Measurements from ENCODE around the gene MLLT10.

MLLT10 gene

DNA sequence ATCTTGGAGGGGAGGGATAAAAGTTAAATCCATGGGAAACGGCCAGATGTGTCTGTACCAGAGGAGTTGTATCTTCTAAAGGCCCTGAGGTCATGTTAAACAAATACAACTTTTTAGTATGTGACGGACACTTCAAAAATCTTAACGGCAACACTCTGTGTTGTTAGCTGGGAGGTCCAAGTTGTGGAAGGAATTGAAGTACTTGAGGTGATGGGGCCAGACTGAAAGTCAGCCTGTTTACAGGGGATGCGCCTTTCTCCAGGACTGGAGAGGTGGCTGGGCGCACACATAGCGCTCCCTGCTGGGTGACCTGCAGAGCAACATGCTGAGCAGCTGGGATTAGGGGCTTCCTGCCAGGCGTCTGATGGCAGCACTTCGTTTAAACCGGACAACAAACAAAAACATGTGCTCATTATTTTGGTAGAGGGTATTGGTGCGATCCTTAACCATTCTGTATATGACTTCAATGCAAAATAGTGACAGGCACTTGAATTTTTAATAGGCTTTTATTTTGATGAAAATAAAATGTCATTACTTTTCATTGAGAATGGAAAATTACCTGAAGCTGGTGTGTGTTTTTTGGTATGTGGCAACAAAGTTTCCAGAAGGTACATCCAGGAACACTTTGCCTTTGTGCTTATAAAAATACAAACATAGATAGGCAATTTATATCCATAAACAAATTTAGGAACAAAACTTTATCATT lies 198.2 kb downstream of the MLLT10 start:
- no peak overlapping the region for H3K27ac ChIP-seq (ENCODE audit: low read length)
- ATAC-seq (ENCODE audit: insufficient read depth, low read depth) (peak; percentile 91), DNase-seq (peak; percentile 60)
- H3K36me3 ChIP-seq (ENCODE audit: insufficient read depth, low read length), result peaks cover 90% of the 10 kb centered on the region
- H3K4me2 ChIP-seq (ENCODE audit: insufficient read depth, low read length), result no peak overlapping the region
- no peak overlapping the region for H2AFZ ChIP-seq (ENCODE audit: low read depth, low read length)
- TF ChIP-seq, protein P1, sequence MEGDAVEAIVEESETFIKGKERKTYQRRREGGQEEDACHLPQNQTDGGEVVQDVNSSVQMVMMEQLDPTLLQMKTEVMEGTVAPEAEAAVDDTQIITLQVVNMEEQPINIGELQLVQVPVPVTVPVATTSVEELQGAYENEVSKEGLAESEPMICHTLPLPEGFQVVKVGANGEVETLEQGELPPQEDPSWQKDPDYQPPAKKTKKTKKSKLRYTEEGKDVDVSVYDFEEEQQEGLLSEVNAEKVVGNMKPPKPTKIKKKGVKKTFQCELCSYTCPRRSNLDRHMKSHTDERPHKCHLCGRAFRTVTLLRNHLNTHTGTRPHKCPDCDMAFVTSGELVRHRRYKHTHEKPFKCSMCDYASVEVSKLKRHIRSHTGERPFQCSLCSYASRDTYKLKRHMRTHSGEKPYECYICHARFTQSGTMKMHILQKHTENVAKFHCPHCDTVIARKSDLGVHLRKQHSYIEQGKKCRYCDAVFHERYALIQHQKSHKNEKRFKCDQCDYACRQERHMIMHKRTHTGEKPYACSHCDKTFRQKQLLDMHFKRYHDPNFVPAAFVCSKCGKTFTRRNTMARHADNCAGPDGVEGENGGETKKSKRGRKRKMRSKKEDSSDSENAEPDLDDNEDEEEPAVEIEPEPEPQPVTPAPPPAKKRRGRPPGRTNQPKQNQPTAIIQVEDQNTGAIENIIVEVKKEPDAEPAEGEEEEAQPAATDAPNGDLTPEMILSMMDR (IDR thresholded peaks at IDR 0.05; ENCODE audit: borderline replicate concordance, extremely low read depth, low read length, poor library complexity, severe bottlenecking), result peak; percentile 84
- TF ChIP-seq EZH2 (IDR thresholded peaks at IDR 0.05; ENCODE audit: borderline replicate concordance, low read depth, low read length, severe bottlenecking), result no peak
- H3K9ac ChIP-seq (ENCODE audit: low read depth, low read length), result no peak overlapping the region
- no peaks in the 10 kb centered on the region for H3K27me3 ChIP-seq (ENCODE audit: insufficient read depth, low read length, poor library complexity)
- peaks cover 9% of the 10 kb centered on the region; the same call in 1 of the 2 replicates for H4K20me1 ChIP-seq (ENCODE audit: insufficient read depth, low read length)
- no peaks in the 10 kb centered on the region for H3K79me2 ChIP-seq (ENCODE audit: insufficient read depth, low read length)
- H3K4me1 ChIP-seq (ENCODE audit: insufficient read depth, low read length), result peaks cover 3% of the 10 kb centered on the region; the same call in 1 of the 2 replicates
- H3K9me3 ChIP-seq (ENCODE audit: insufficient read depth, low read length, severe bottlenecking), result no peaks in the 10 kb centered on the region
- H3K4me3 ChIP-seq (ENCODE audit: low read depth in 1 of 2, low read length in 2 of 2), result no peak overlapping the region

DNA sequence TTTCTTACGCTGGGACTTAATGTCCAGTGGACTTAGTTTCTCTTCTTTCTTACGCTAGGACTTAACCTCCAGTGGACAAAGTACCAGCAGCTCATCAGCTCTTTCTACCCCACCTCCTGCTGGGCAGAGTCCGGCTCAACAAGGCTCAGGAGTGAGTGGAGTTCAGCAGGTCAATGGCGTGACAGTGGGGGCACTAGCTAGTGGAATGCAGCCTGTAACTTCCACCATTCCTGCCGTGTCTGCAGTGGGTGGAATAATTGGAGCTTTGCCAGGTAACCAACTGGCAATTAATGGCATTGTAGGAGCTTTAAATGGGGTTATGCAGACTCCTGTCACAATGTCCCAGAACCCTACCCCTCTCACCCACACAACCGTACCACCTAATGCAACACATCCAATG lies 199.7 kb downstream of the MLLT10 start:
- H3K79me2 ChIP-seq (ENCODE audit: insufficient read depth, low read length), result no peaks in the 10 kb centered on the region
- H3K9ac ChIP-seq (ENCODE audit: low read depth, low read length), result no peak overlapping the region
- H3K27ac ChIP-seq (ENCODE audit: low read length), result no peak overlapping the region
- no peak for TF ChIP-seq EZH2 (IDR thresholded peaks at IDR 0.05; ENCODE audit: borderline replicate concordance, low read depth, low read length, severe bottlenecking)
- TF ChIP-seq, protein P1 (IDR thresholded peaks at IDR 0.05; ENCODE audit: borderline replicate concordance, extremely low read depth, low read length, poor library complexity, severe bottlenecking), result no peak
- H4K20me1 ChIP-seq (ENCODE audit: insufficient read depth, low read length), result peaks cover 9% of the 10 kb centered on the region; the same call in 1 of the 2 replicates
- H3K9me3 ChIP-seq (ENCODE audit: insufficient read depth, low read length, severe bottlenecking), result no peaks in the 10 kb centered on the region
- ATAC-seq (ENCODE audit: insufficient read depth, low read depth) (no peak), DNase-seq (no peak)
- no peak overlapping the region for H3K4me2 ChIP-seq (ENCODE audit: insufficient read depth, low read length)
- H2AFZ ChIP-seq (ENCODE audit: low read depth, low read length), result no peak overlapping the region
- H3K4me3 ChIP-seq (ENCODE audit: low read depth in 1 of 2, low read length in 2 of 2), result no peak overlapping the region
- peaks cover 91% of the 10 kb centered on the region for H3K36me3 ChIP-seq (ENCODE audit: insufficient read depth, low read length)
- no peaks in the 10 kb centered on the region for H3K27me3 ChIP-seq (ENCODE audit: insufficient read depth, low read length, poor library complexity)
- H3K4me1 ChIP-seq (ENCODE audit: insufficient read depth, low read length), result peaks cover 3% of the 10 kb centered on the region; the same call in 1 of the 2 replicates

DNA sequence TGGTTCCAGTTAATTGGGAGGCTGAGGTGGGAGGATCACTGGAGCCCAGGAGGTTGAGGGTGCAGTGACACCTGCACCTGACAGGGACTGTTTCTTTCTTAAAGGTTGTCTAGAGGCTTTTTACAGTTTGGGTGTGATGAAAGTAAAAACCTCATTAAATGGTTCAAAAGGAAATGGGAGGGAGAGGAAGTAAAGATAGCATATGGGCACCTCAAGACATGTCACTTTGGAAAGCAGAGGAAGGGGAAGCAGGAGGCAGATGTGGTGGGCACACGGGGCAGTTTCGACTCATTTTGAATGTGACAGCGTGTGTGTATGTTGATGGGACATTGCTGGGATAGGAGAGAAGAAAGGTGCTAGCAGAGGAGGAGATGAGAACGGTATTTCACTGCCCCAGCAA lies 203.1 kb downstream of the MLLT10 start:
- DNase-seq, result no peak
- H2AFZ ChIP-seq (ENCODE audit: low read depth, low read length), result no peak overlapping the region
- H3K79me2 ChIP-seq (ENCODE audit: insufficient read depth, low read length), result no peaks in the 10 kb centered on the region
- ATAC-seq (ENCODE audit: insufficient read depth, low read depth), result peak; percentile 39; the same call in 1 of the 3 replicates
- H3K9ac ChIP-seq (ENCODE audit: low read depth, low read length), result no peak overlapping the region
- H3K4me3 ChIP-seq (ENCODE audit: low read depth in 1 of 2, low read length in 2 of 2), result no peak overlapping the region
- no peak overlapping the region for H3K4me2 ChIP-seq (ENCODE audit: insufficient read depth, low read length)
- 0 out of 2 replicates have a peak, but pooled peaks cover 5% of the 10 kb centered on the region for H4K20me1 ChIP-seq (ENCODE audit: insufficient read depth, low read length)
- TF ChIP-seq, protein P1 (IDR thresholded peaks at IDR 0.05; ENCODE audit: borderline replicate concordance, extremely low read depth, low read length, poor library complexity, severe bottlenecking), result no peak
- TF ChIP-seq EZH2 (IDR thresholded peaks at IDR 0.05; ENCODE audit: borderline replicate concordance, low read depth, low read length, severe bottlenecking), result no peak
- no peaks in the 10 kb centered on the region for H3K9me3 ChIP-seq (ENCODE audit: insufficient read depth, low read length, severe bottlenecking)
- peaks cover 96% of the 10 kb centered on the region for H3K36me3 ChIP-seq (ENCODE audit: insufficient read depth, low read length)
- peaks cover 3% of the 10 kb centered on the region; the same call in 1 of the 2 replicates for H3K4me1 ChIP-seq (ENCODE audit: insufficient read depth, low read length)
- no peak overlapping the region; the same call in 1 of the 2 replicates for H3K27ac ChIP-seq (ENCODE audit: low read length)
- no peaks in the 10 kb centered on the region for H3K27me3 ChIP-seq (ENCODE audit: insufficient read depth, low read length, poor library complexity)

Measured in DND-41 (cell line).